ENCODE results near the gene C7orf33.
"Not testable (repeated sequence)": the region's sequence is repeated elsewhere in the genome, so short reads cannot be mapped to it uniquely, and the experiment has no call there.

The C7orf33 gene

GRCh38 chr7:148581624-148582023, 8.9 kb upstream of the C7orf33 start:
- TF ChIP-seq CTCF (conservative IDR thresholded peaks at IDR 0.05), result no peak
- H3K27ac ChIP-seq, result no peak overlapping the region

- no peak overlapping the region for H3K27ac ChIP-seq
- no peak for TF ChIP-seq CTCF (conservative IDR thresholded peaks at IDR 0.05)
These were observed 6.3 kb upstream of the C7orf33 start for GRCh38 chr7:148584154-148584827.

- TF ChIP-seq CTCF (conservative IDR thresholded peaks at IDR 0.05), result no peak
- no peak overlapping the region for H3K27ac ChIP-seq
These were observed 5.2 kb upstream of the C7orf33 start for GRCh38 chr7:148585399-148585798.

- no peak overlapping the region for H3K27ac ChIP-seq
- TF ChIP-seq CTCF (conservative IDR thresholded peaks at IDR 0.05), result no peak
These were observed 3.5 kb upstream of the C7orf33 start for GRCh38 chr7:148587076-148587475.

- H3K27ac ChIP-seq, result no peak overlapping the region
- TF ChIP-seq CTCF (conservative IDR thresholded peaks at IDR 0.05), result no peak
These were observed 2.4 kb upstream of the C7orf33 start for GRCh38 chr7:148588168-148588567.

- no peak for TF ChIP-seq CTCF (conservative IDR thresholded peaks at IDR 0.05)
- H3K27ac ChIP-seq, result no peak overlapping the region
These were observed 1.9 kb upstream of the C7orf33 start for GRCh38 chr7:148588670-148589131.

- TF ChIP-seq CTCF (conservative IDR thresholded peaks at IDR 0.05), result no peak
- no peak overlapping the region for H3K27ac ChIP-seq
These were observed 926 bp upstream of the C7orf33 start for GRCh38 chr7:148589640-148590039.

- not testable (repeated sequence) for H3K27ac ChIP-seq
These were observed 5.8 kb downstream of the C7orf33 start for GRCh38 chr7:148596354-148596753.

Data from VCaP (cell line).